HepG2 (cell line): ENCODE data around the gene VCPKMT. TPM values are rescaled to one million over a fixed set of nuclear protein-coding genes. Genes with fewer than 3 reads are reported as not detected.

Source experiments
- ARNT2 ChIP-seq: sonication (generic); formaldehyde crosslinking; IDR thresholded peaks from 2 replicates; pipeline ENCODE4 v1.8.0; 2022; ENCODE audit warnings: mild to moderate bottlenecking, low read depth, missing genetic modification reagents, moderate library complexity
- CBX2 ChIP-seq, 2 experiments: fragments of 200-600 bp in 1 of 2; sonication (generic); formaldehyde crosslinking in 1 of 2; IDR thresholded peaks; 2 replicates each; pipeline versions ENCODE4 v1.7.0 to v1.8.1; 2018 to 2022; ENCODE audit warnings: low read depth in 2 of 2, low read length in 1 of 2, mild to moderate bottlenecking in 1 of 2, missing genetic modification reagents in 1 of 2
- DR1 ChIP-seq: sonication (generic); formaldehyde crosslinking; IDR thresholded peaks from 2 replicates; pipeline ENCODE4 v1.8.0; 2021; ENCODE audit warnings: mild to moderate bottlenecking, missing genetic modification reagents, inconsistent platforms
- ELK4 ChIP-seq: sonication (generic); formaldehyde crosslinking; IDR thresholded peaks from 2 replicates; pipeline ENCODE4 v1.9.0; 2021; ENCODE audit warnings: missing genetic modification reagents, borderline replicate concordance
- GABPB1 ChIP-seq: IDR thresholded peaks from 2 replicates; pipeline ENCODE4 v1.6.1; 2016; ENCODE audit warnings: mild to moderate bottlenecking, missing genetic modification reagents, moderate library complexity, missing compliant biosample characterization
- IRF1 ChIP-seq: sonication (generic); formaldehyde crosslinking; IDR thresholded peaks from 2 replicates; pipeline ENCODE4 v1.4.0; 2020; ENCODE audit warnings: low read depth, mild to moderate bottlenecking, missing genetic modification reagents
- JARID2 ChIP-seq: sonication (generic); formaldehyde crosslinking; IDR thresholded peaks from 2 replicates; pipeline ENCODE4 v1.8.1; 2023; ENCODE audit warnings: missing genetic modification reagents, inconsistent platforms; ENCODE audit not compliant: insufficient replicate concordance
- MED13 ChIP-seq: sonication (generic); formaldehyde crosslinking; IDR thresholded peaks from 2 replicates; pipeline ENCODE4 v1.5.0; 2020; ENCODE audit warnings: missing genetic modification reagents
- NFE2L2 ChIP-seq: fragments of 150-350 bp; IDR thresholded peaks from 2 replicates; pipeline ENCODE4 v1.6.1; 2014; ENCODE audit warnings: low read length
- REL ChIP-seq: sonication (generic); formaldehyde crosslinking; conservative IDR thresholded peaks from 2 replicates; pipeline ENCODE4 v1.8.0; 2022; ENCODE audit warnings: mild to moderate bottlenecking, missing genetic modification reagents, moderate library complexity
- SOX6 ChIP-seq, 2 experiments: fragments of 450-650 bp in 1 of 2; sonication (generic) in 1 of 2; formaldehyde crosslinking in 1 of 2; IDR thresholded peaks; 2 replicates each; pipeline versions ENCODE4 v1.4.0 to v1.6.1; 2017 to 2020; ENCODE audit warnings: antibody characterized with exemption in 1 of 2, mild to moderate bottlenecking in 1 of 2, missing genetic modification reagents in 1 of 2
- SUZ12 ChIP-seq: fragments of 150-350 bp; IDR thresholded peaks from 2 replicates; pipeline ENCODE4 v1.6.1; 2014; ENCODE audit warnings: low read depth, low read length
- TRAFD1 ChIP-seq: sonication (generic); formaldehyde crosslinking; IDR thresholded peaks from 2 replicates; pipeline ENCODE4 v1.5.1; 2020; ENCODE audit warnings: missing genetic modification reagents, mild to moderate bottlenecking, borderline replicate concordance
- ZBTB14 ChIP-seq: sonication (generic); formaldehyde crosslinking; IDR thresholded peaks from 2 replicates; pipeline ENCODE4 v1.4.0; 2020; ENCODE audit warnings: missing genetic modification reagents
- ZNF234 ChIP-seq: sonication (generic); formaldehyde crosslinking; conservative IDR thresholded peaks from 2 replicates; pipeline ENCODE4 v1.5.1; 2020; ENCODE audit warnings: mild to moderate bottlenecking, missing genetic modification reagents
- ZNF362 ChIP-seq: sonication (generic); formaldehyde crosslinking; IDR thresholded peaks from 2 replicates; pipeline ENCODE4 v1.4.0; 2020; ENCODE audit warnings: missing genetic modification reagents, mild to moderate bottlenecking, borderline replicate concordance
- ZNF569 ChIP-seq: sonication (generic); formaldehyde crosslinking; IDR thresholded peaks from 2 replicates; pipeline ENCODE4 v1.5.0; 2020; ENCODE audit warnings: mild to moderate bottlenecking, missing genetic modification reagents, moderate library complexity, borderline replicate concordance
- ZNF772 ChIP-seq: sonication (generic); formaldehyde crosslinking; IDR thresholded peaks from 2 replicates; pipeline ENCODE4 v1.5.0; 2020; ENCODE audit warnings: mild to moderate bottlenecking, missing genetic modification reagents
- polyA plus RNA-seq, 8 experiments: library from polyadenylated mRNA; depleted of rRNA in 3 of 8; stranded (reverse) in 7 of 8; unstranded in 1 of 8; fragments of >200 nt; fragmentation: Illumina TruSeq in 4 of 8; extraction: Trizol in 4 of 8; gene quantifications; 2 replicates each; pipeline versions ENCODE4 v1.2.1 to v1.2.3, GENCODE V29; 2011 to 2016; ENCODE audit warnings: low read depth in 4 of 8, missing spikeins in 1 of 8, mixed read lengths in 1 of 8; ENCODE audit not compliant: insufficient read depth in 1 of 8
- total RNA-seq, 5 experiments: library from RNA; depleted of rRNA; stranded (reverse); fragments of >200 nt; fragmentation: Illumina TruSeq; extraction: Trizol; gene quantifications; 2 replicates each; pipeline ENCODE4 v1.2.3, GENCODE V29; 2016; ENCODE audit warnings: low read depth in 1 of 5
- TF ChIP-seq, protein P1 (sequence below): sonication (generic); formaldehyde crosslinking; conservative IDR thresholded peaks from 2 replicates; pipeline ENCODE4 v1.4.0; 2020; ENCODE audit warnings: missing genetic modification reagents

VCPKMT gene
- total and polyA plus RNA-seq, 2 of the 13 experiments (the other 11 are each of a cell fraction or from before 2014, with no cell fraction given), result 3.9 to 5.4 TPM

DNA sequence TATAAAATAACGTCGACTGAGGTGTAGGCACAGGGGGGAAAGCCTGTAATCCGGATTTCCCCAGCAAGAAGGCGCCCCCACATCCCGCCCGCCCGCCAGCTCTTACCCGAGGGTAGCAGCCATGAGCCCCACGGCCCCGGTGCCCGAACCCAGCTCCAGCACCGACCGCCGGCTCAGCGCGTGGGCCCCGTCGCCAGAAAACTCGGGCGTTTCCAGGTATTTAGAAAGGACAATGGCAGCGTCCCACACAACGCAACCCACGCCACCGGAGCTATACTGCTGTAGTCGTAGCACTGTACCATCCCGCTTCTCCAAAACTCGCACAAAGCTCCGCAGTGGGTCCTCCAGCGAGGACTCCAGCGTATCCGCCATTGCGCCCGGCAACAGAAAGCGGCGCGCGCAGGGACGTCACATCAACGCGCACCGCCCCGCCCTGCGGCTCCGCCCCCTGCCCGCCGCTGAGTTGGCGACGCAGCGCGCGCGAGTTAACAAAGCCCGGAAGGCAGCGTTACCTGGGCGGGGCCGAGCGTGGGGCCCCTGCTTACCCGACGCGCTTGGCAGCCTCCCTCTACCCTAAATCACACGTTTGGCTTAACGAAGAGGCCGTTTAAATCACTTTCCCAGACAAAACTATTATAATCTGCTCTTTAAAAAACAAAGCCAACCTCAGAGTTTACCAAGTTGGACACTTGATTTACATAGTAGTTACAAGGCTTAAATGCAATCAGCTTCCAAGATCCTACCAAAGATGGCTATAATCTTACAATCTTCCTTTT is at the start of gene VCPKMT (continued):
- TF ChIP-seq IRF1, result no peak
- no peak; the same call in 1 of the 2 replicates for TF ChIP-seq ZNF772 (CRISPR knock-in tag)
- peak; percentile 68; the same call in 1 of the 2 replicates for TF ChIP-seq REL
- TF ChIP-seq SOX6 (IDR thresholded peaks at IDR 0.05), result no peak
- peak; percentile 89 for TF ChIP-seq SOX6 (CRISPR knock-in tag; IDR thresholded peaks at IDR 0.05)
- TF ChIP-seq ZNF234 (CRISPR knock-in tag), result no peak; the same call in 1 of the 2 replicates
- no peak for TF ChIP-seq ELK4
- no peak for TF ChIP-seq CBX2 (IDR thresholded peaks at IDR 0.05; ENCODE audit: low read depth, low read length)
- TF ChIP-seq CBX2 (CRISPR knock-in tag; IDR thresholded peaks at IDR 0.05; ENCODE audit: low read depth), result no peak
- no peak for TF ChIP-seq ZNF569 (CRISPR knock-in tag)
- peak; percentile 92 for TF ChIP-seq GABPB1 (CRISPR knock-in tag)
- TF ChIP-seq NFE2L2, result no peak
- TF ChIP-seq, protein P1, sequence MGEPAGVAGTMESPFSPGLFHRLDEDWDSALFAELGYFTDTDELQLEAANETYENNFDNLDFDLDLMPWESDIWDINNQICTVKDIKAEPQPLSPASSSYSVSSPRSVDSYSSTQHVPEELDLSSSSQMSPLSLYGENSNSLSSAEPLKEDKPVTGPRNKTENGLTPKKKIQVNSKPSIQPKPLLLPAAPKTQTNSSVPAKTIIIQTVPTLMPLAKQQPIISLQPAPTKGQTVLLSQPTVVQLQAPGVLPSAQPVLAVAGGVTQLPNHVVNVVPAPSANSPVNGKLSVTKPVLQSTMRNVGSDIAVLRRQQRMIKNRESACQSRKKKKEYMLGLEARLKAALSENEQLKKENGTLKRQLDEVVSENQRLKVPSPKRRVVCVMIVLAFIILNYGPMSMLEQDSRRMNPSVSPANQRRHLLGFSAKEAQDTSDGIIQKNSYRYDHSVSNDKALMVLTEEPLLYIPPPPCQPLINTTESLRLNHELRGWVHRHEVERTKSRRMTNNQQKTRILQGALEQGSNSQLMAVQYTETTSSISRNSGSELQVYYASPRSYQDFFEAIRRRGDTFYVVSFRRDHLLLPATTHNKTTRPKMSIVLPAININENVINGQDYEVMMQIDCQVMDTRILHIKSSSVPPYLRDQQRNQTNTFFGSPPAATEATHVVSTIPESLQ (CRISPR knock-in tag), result 0 out of 2 replicates have a peak, but pooled peaks have one; percentile 25
- no peak for TF ChIP-seq TRAFD1
- peak; percentile 64; the same call in 1 of the 2 replicates for TF ChIP-seq ZBTB14
- TF ChIP-seq JARID2 (CRISPR knock-in tag), result no peak
- TF ChIP-seq MED13, result no peak
- peak; percentile 81 for TF ChIP-seq DR1 (CRISPR knock-in tag)
- TF ChIP-seq ZNF362, result no peak
- TF ChIP-seq SUZ12, result no peak
- peak; percentile 74; the same call in 1 of the 2 replicates for TF ChIP-seq ARNT2 (CRISPR knock-in tag)
